HCT116 (cell line): ENCODE data around the gene SNAI1. TPM values are rescaled to one million over a fixed set of nuclear protein-coding genes. Genes with fewer than 3 reads are reported as not detected.

ENCODE experiments used
- ATAC-seq: fragments of 200-7000 bp; cut with Tn5 transposase; 2 replicates; pipeline ENCODE4 v1.9.1; 2020; ENCODE audit warnings: mild to moderate bottlenecking, moderate library complexity
- BruUV-seq: library from RNA; stranded (reverse); fragments of 400-500 nt; replicated peaks from 2 replicates; lab custom pipeline; 2021; lab: Mats Ljungman, UMichigan
- CTCF ChIA-PET: fragments of 300-600 bp; sonication (Branson Sonifier 250); formaldehyde crosslinking; loops from one replicate; lab custom pipeline; 2021; ENCODE audit warnings: antibody characterized with exemption; lab: Charles Lee
- POLR2A ChIA-PET: fragments of 300-600, 350-600 bp; sonication (Branson Sonifier 250); formaldehyde crosslinking; loops from one replicate; lab custom pipeline; 2021; ENCODE audit warnings: antibody characterized with exemption; lab: Charles Lee
- RAD21 ChIA-PET, 2 experiments: fragments of 300-600 bp; sonication (Branson Sonifier 250); formaldehyde crosslinking; loops; one replicate each; lab custom pipeline; 2023; ENCODE audit warnings: low total read pairs in 2 of 2; ENCODE audit not compliant: uncharacterized antibody in 2 of 2, unreplicated experiment in 2 of 2, low non-redundant PET in 1 of 2; lab: Charles Lee
- DNase-seq: peaks from one replicate; pipeline ENCODE4 v3.0.0-alpha.2; 2010; ENCODE audit warnings: low read depth, low spot score
- H2AFZ ChIP-seq: fragments of 200-600 bp; shearing (Covaris generic), sonication (generic); 2 replicates; pipeline ENCODE4 v1.6.1; 2017; ENCODE audit warnings: low read depth, mixed run types, mixed read lengths, antibody characterized with exemption, low read length; ENCODE audit not compliant: poor library complexity, severe bottlenecking
- H3K27ac ChIP-seq: 2 replicates; pipeline ENCODE4 v1.5.1; 2012; ENCODE audit warnings: low read depth, low read length
- H3K27me3 ChIP-seq: fragments of 200-600 bp; sonication (generic); 2 replicates; pipeline ENCODE4 v1.6.1; 2016; ENCODE audit warnings: mixed run types, low read length, mixed read lengths; ENCODE audit not compliant: insufficient read depth
- H3K36me3 ChIP-seq, 2 experiments: fragments of 200-500 bp in 1 of 2; fragments of 200-600 bp in 1 of 2; sonication (Bioruptor generic) in 1 of 2; sonication (generic) in 1 of 2; 2 replicates each; pipeline versions ENCODE4 v1.5.1 to v1.6.1; 2014 to 2016; ENCODE audit warnings: low read length in 2 of 2, inconsistent platforms in 1 of 2, mixed read lengths in 1 of 2, mixed run types in 1 of 2; ENCODE audit not compliant: insufficient read depth in 2 of 2, control insufficient read depth in 1 of 2
- H3K4me1 ChIP-seq, 2 experiments: fragments of 200-600 bp in 1 of 2; sonication (generic) in 1 of 2; 2 replicates each; pipeline versions ENCODE4 v1.5.1 to v1.6.1; 2012 to 2017; ENCODE audit warnings: low read length in 2 of 2, inconsistent platforms in 1 of 2, mild to moderate bottlenecking in 1 of 2, mixed read lengths in 1 of 2, mixed run types in 1 of 2, moderate library complexity in 1 of 2; ENCODE audit not compliant: insufficient read depth in 2 of 2, control insufficient read depth in 1 of 2
- H3K4me2 ChIP-seq: fragments of 200-600 bp; sonication (generic); 2 replicates; pipeline ENCODE4 v1.6.1; 2017; ENCODE audit warnings: mixed run types, low read length, mixed read lengths
- H3K4me3 ChIP-seq, 2 experiments: fragments of 200-600 bp in 1 of 2; sonication (generic) in 1 of 2; replicated peaks in 1 of 2; 2 replicates each; pipeline ENCODE4 v1.5.1; 2011 to 2016; ENCODE audit warnings: low read length in 2 of 2, control low read depth in 1 of 2, low read depth in 1 of 2, mild to moderate bottlenecking in 1 of 2, mixed read lengths in 1 of 2, mixed run types in 1 of 2
- H3K79me2 ChIP-seq: fragments of 200-600 bp; sonication (generic); 2 replicates; pipeline ENCODE4 v1.6.1; 2017; ENCODE audit warnings: mild to moderate bottlenecking, mixed run types, low read length, moderate library complexity, mixed read lengths; ENCODE audit not compliant: insufficient read depth
- H3K9ac ChIP-seq: fragments of 200-600 bp; sonication (generic); 2 replicates; pipeline ENCODE4 v1.6.1; 2016; ENCODE audit warnings: low read length, mixed read lengths
- H3K9me2 ChIP-seq: fragments of 200-600 bp; sonication (generic), shearing (Covaris generic); 2 replicates; pipeline ENCODE4 v1.6.1; 2017; ENCODE audit warnings: mixed run types, mild to moderate bottlenecking, moderate library complexity; ENCODE audit not compliant: insufficient read depth
- H3K9me3 ChIP-seq, 2 experiments: fragments of 200-500 bp in 1 of 2; fragments of 200-600 bp in 1 of 2; sonication (Bioruptor generic) in 1 of 2; sonication (generic) in 1 of 2; 2 replicates each; pipeline ENCODE4 v1.6.1; 2014 to 2017; ENCODE audit warnings: low read length in 2 of 2, mixed read lengths in 2 of 2, inconsistent platforms in 1 of 2, low read depth in 1 of 2, mild to moderate bottlenecking in 1 of 2, mixed run types in 1 of 2, moderate library complexity in 1 of 2; ENCODE audit not compliant: control insufficient read depth in 1 of 2, insufficient read depth in 1 of 2
- H4K20me1 ChIP-seq: fragments of 200-600 bp; sonication (generic), shearing (Covaris generic); 2 replicates; pipeline ENCODE4 v1.6.1; 2017; ENCODE audit warnings: mixed run types, mild to moderate bottlenecking, moderate library complexity; ENCODE audit not compliant: insufficient read depth
- CBX3 ChIP-seq: IDR thresholded peaks from 2 replicates; pipeline ENCODE4 v1.6.1; 2012; ENCODE audit warnings: low read depth
- EGR1 ChIP-seq: IDR thresholded peaks from 2 replicates; pipeline ENCODE4 v1.6.1; 2012; ENCODE audit warnings: low read depth
- EZH2phosphoT487 ChIP-seq: fragments of 200-600 bp; IDR thresholded peaks from 2 replicates; pipeline ENCODE4 v1.6.1; 2018; ENCODE audit warnings: antibody characterized with exemption, borderline replicate concordance
- JUND ChIP-seq: IDR thresholded peaks from 2 replicates; pipeline ENCODE4 v1.6.1; 2012
- MAX ChIP-seq: IDR thresholded peaks from 2 replicates; pipeline ENCODE4 v1.6.1; 2012
- POLR2A ChIP-seq: IDR thresholded peaks from 2 replicates; pipeline ENCODE4 v1.7.0; 2011; ENCODE audit warnings: borderline replicate concordance; ENCODE audit not compliant: insufficient read depth, insufficient read length; ENCODE audit errors: extremely low read depth
- SIN3A ChIP-seq: IDR thresholded peaks from 2 replicates; pipeline ENCODE4 v1.6.1; 2012; ENCODE audit warnings: low read depth
- SP1 ChIP-seq: IDR thresholded peaks from 2 replicates; pipeline ENCODE4 v1.6.1; 2012; ENCODE audit warnings: low read depth
- SRF ChIP-seq: IDR thresholded peaks from 2 replicates; pipeline ENCODE4 v1.6.1; 2012; ENCODE audit warnings: low read depth
- YY1 ChIP-seq: IDR thresholded peaks from 2 replicates; pipeline ENCODE4 v1.6.1; 2011; ENCODE audit warnings: low read length, low read depth, moderate library complexity, mild to moderate bottlenecking; ENCODE audit not compliant: insufficient replicate concordance; ENCODE audit errors: extremely low read depth
- ZFX ChIP-seq: fragments of 450-650 bp; IDR thresholded peaks from 2 replicates; pipeline ENCODE4 v1.6.1; 2017
- ZNF274 ChIP-seq: fragments of 200-500 bp; sonication (Bioruptor generic); IDR thresholded peaks from 2 replicates; pipeline ENCODE4 v1.6.1; 2014; ENCODE audit warnings: mild to moderate bottlenecking, low read depth, low read length, inconsistent platforms
- intact Hi-C: fragments of 100-400 bp; cut with micrococcal nuclease; formaldehyde crosslinking; loops from 2 replicates; pipeline ENCODE4 v1.10.0; 2022
- total RNA-seq: library from RNA; stranded (reverse); gene quantifications from one replicate; pipeline ENCODE4 v1.2.1, GENCODE V29; 2021; ENCODE audit not compliant: unreplicated experiment
- TF ChIP-seq, protein P1 (sequence below), 3 experiments: fragments of 200-600 bp in 1 of 3; sonication (generic) in 1 of 3; IDR thresholded peaks in 2 of 3; conservative IDR thresholded peaks in 1 of 3; 2 replicates each; pipeline ENCODE4 v1.5.1; 2012 to 2017; ENCODE audit warnings: low read depth in 2 of 3, low read length in 2 of 3, antibody characterized with exemption in 1 of 3, borderline replicate concordance in 1 of 3, control low read depth in 1 of 3, mild to moderate bottlenecking in 1 of 3, mixed read lengths in 1 of 3, mixed run types in 1 of 3, moderate library complexity in 1 of 3; ENCODE audit not compliant: insufficient read depth in 1 of 3

Gene SNAI1
- total RNA-seq, 1 experiment from 2014 or later, result 13.4 TPM

DNA sequence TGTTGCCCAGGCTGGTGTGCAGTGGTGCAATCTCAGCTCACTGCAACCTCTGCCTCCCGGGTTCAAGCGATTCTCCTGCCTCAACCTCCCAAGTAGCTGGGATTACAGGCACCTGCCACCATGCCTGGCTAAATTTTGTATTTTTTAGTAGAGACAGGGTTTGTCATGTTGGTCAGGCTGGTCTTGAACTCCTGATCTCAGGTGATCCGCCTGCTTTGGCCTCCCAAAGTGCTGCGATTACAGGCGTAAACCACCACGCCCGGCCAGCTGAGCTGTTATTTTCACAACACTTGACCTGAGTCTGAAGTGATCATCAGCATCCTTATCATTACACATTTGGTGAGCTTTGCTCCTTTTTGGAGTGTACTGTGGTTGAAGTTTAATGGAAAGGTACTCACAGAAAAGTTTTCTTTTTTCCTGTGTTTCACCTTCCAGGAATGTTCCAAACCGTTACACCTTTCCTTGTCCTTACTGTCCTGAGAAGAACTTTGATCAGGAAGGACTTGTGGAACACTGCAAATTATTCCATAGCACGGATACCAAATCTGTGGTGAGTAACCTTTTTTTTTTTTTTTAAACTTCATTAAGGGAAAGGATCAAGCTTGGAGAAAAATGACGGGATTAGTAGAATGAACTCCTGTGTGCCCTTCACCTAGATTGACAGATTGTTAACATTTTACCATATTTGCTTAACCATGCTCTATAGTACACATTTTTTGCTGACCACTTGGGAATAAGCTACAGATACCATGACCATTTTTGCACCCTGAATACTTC is 36.9 kb upstream of the SNAI1 start (continued):
- TF ChIP-seq, protein P1, sequence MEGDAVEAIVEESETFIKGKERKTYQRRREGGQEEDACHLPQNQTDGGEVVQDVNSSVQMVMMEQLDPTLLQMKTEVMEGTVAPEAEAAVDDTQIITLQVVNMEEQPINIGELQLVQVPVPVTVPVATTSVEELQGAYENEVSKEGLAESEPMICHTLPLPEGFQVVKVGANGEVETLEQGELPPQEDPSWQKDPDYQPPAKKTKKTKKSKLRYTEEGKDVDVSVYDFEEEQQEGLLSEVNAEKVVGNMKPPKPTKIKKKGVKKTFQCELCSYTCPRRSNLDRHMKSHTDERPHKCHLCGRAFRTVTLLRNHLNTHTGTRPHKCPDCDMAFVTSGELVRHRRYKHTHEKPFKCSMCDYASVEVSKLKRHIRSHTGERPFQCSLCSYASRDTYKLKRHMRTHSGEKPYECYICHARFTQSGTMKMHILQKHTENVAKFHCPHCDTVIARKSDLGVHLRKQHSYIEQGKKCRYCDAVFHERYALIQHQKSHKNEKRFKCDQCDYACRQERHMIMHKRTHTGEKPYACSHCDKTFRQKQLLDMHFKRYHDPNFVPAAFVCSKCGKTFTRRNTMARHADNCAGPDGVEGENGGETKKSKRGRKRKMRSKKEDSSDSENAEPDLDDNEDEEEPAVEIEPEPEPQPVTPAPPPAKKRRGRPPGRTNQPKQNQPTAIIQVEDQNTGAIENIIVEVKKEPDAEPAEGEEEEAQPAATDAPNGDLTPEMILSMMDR (IDR thresholded peaks at IDR 0.05 in 2 of 3, conservative IDR thresholded peaks at IDR 0.05 in 1 of 3; ENCODE audit: borderline replicate concordance in 1 of 3, insufficient read depth in 1 of 3, low read depth in 2 of 3, low read length in 2 of 3), result no peak
- TF ChIP-seq EZH2phosphoT487, result no peak
- no peak for TF ChIP-seq POLR2A
- TF ChIP-seq JUND, result no peak
- TF ChIP-seq YY1, result no peak
- TF ChIP-seq MAX, result no peak
- TF ChIP-seq ZNF274, result no peak
- TF ChIP-seq SP1, result no peak

- CTCF ChIA-PET, result no interaction called here
Measured at GRCh38 chr20:49948178-49948577, 34.6 kb upstream of the SNAI1 start.

More at GRCh38 chr20:49948178-49948577, 34.6 kb upstream of the SNAI1 start:
- Histone ChIP-seq H4K20me1 (no peaks in the 10 kb centered on the region; the same call in 1 of the 2 replicates), H3K4me2 (no peak overlapping the region), H3K9me3 (no peaks in the 10 kb centered on the region), H3K4me1 (peaks cover 0 to 13% of the 10 kb centered on the region in 2 experiments; a peak in 2 of 4 replicates), H3K36me3 (peaks cover 60 to 65% of the 10 kb centered on the region in 2 experiments), H3K9me2 (no peaks in the 10 kb centered on the region), H3K4me3 (no peak overlapping the region), H2AFZ (no peak overlapping the region), H3K27ac (no peak overlapping the region), H3K9ac (no peak overlapping the region), H3K27me3 (no peaks in the 10 kb centered on the region), H3K79me2 (peaks cover 38% of the 10 kb centered on the region)
- no TSS peak for BruUV-seq
- intact Hi-C loops, result no loop called here
- DNase-seq, result no peak
- POLR2A ChIA-PET, result no interaction called here
- RAD21 ChIA-PET, result no interaction called here
- no peak for ATAC-seq
- TF ChIP-seq SRF (no peak), CBX3 (no peak), SIN3A (no peak), ZFX (no peak), EGR1 (no peak), POLR2A (no peak)
